ENCODE results near the gene TNFSF18.

Gene TNFSF18

GRCh38 chr1:172997941-172998361 is 52.8 kb downstream of the TNFSF18 start:
- DNase-seq (ENCODE audit: low spot score) = no peak
- no peak for TF ChIP-seq CTCF (IDR thresholded peaks at IDR 0.05; ENCODE audit: extremely low read depth, missing control alignments)

- DNase-seq (ENCODE audit: low spot score) = no peak
- no peak for TF ChIP-seq CTCF (IDR thresholded peaks at IDR 0.05; ENCODE audit: extremely low read depth, missing control alignments)
Observed at GRCh38 chr1:172993640-172994039, 57.1 kb downstream of the TNFSF18 start.

GRCh38 chr1:172991674-172992400 is 58.9 kb downstream of the TNFSF18 start:
- TF ChIP-seq CTCF (IDR thresholded peaks at IDR 0.05; ENCODE audit: extremely low read depth, missing control alignments) = no peak
- no peak for DNase-seq (ENCODE audit: low spot score)

- no peak for DNase-seq (ENCODE audit: low spot score)
- no peak for TF ChIP-seq CTCF (IDR thresholded peaks at IDR 0.05; ENCODE audit: extremely low read depth, missing control alignments)
Observed at GRCh38 chr1:172990598-172991215, 60.0 kb downstream of the TNFSF18 start.
